Measurements from ENCODE around the gene METTL23.
A peak's percentile ranks its signal among the peaks of the same experiment; 100 is the strongest.

Gene METTL23

DNA sequence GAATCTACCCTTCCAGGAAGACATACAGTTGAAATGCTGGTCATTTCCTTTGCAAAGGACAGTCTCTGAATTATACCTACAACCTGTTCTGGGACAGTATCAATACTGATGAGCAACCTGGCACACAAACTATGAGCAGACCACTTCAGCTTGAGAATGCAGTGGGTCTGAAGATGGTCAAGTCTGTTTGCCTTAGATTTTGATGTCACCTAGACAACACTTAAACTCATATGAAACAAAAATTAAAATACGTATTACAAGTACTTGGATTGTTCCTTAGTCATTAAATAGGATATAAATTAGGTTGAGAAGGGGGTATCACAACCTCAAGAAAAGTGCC lies 6.9 kb downstream of the METTL23 start:
- Histone ChIP-seq H3K4me2 (ENCODE audit: low read depth, low read length, poor library complexity, severe bottlenecking) (peak overlapping the region; percentile 98), H3K36me3 (ENCODE audit: low read length) (peaks cover 49% of the 10 kb centered on the region), H3K9me3 (ENCODE audit: insufficient read depth, low read length) (no peaks in the 10 kb centered on the region), H4K20me1 (ENCODE audit: low read depth, low read length) (peaks cover 19% of the 10 kb centered on the region), H3K79me2 (ENCODE audit: insufficient read depth, low read length) (peaks cover 81% of the 10 kb centered on the region), H3K27me3 (ENCODE audit: low read length) (no peaks in the 10 kb centered on the region), H3K27ac (ENCODE audit: low read depth, low read length) (peak overlapping the region; percentile 94; the same call in 1 of the 2 replicates), H3K4me3 (ENCODE audit: insufficient read depth, low read length, poor library complexity, severe bottlenecking) (no peak overlapping the region), H2AFZ (ENCODE audit: low read depth, low read length, severe bottlenecking) (no peak overlapping the region), H3K9ac (ENCODE audit: low read length) (0 out of 2 replicates have a peak overlapping the region, but pooled peaks have one; percentile 100), H3F3A (ENCODE audit: insufficient read depth) (peaks cover 66% of the 10 kb centered on the region), H3K9me2 (replicated peaks; ENCODE audit: insufficient read depth, low read length) (no peaks in the 10 kb centered on the region)
- TF ChIP-seq, protein P1, sequence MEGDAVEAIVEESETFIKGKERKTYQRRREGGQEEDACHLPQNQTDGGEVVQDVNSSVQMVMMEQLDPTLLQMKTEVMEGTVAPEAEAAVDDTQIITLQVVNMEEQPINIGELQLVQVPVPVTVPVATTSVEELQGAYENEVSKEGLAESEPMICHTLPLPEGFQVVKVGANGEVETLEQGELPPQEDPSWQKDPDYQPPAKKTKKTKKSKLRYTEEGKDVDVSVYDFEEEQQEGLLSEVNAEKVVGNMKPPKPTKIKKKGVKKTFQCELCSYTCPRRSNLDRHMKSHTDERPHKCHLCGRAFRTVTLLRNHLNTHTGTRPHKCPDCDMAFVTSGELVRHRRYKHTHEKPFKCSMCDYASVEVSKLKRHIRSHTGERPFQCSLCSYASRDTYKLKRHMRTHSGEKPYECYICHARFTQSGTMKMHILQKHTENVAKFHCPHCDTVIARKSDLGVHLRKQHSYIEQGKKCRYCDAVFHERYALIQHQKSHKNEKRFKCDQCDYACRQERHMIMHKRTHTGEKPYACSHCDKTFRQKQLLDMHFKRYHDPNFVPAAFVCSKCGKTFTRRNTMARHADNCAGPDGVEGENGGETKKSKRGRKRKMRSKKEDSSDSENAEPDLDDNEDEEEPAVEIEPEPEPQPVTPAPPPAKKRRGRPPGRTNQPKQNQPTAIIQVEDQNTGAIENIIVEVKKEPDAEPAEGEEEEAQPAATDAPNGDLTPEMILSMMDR (IDR thresholded peaks at IDR 0.05; ENCODE audit: insufficient read depth, low read length, poor library complexity, severe bottlenecking), result no peak
- no peak for TF ChIP-seq EZH2phosphoT487 (conservative IDR thresholded peaks at IDR 0.05; ENCODE audit: low read length)

DNA sequence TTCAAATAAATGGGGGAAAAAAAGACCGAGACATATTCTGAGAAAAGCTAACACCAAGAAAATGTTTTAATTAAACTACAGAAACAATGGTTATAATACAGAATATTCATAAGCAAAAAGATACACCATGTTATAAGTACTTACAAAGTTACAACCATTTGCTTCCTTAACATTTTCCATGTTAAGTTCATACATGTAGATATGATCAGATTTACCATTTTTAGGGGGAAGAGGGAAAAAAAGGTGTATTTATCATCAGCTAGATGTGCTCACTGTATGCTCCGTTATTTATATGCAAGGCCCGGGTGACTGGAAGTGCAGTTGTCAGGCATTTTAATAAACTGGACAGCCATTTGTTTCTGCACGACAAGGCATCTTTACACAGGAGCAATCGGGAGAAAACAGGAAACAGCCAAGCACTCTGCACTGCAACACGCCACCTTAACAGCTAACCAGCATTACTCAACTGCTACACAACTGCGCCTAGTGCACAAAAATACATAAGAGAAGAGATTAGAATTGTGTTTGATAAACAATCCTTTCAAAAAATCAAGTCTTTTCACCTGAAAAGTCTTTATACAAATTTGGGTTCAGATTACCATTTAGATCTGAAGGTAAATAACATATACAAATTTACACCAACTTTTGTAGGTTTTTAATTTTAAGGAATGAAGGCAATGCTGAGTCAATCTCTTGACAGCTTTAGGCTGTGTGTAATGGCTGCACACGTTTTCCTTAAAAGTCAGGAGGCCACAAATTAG lies 7.6 kb downstream of the METTL23 start:
- H3F3A ChIP-seq (ENCODE audit: insufficient read depth), result peaks cover 65% of the 10 kb centered on the region
- H3K27ac ChIP-seq (ENCODE audit: low read depth, low read length), result peak overlapping the region; percentile 94
- H3K79me2 ChIP-seq (ENCODE audit: insufficient read depth, low read length), result peaks cover 83% of the 10 kb centered on the region
- H3K9ac ChIP-seq (ENCODE audit: low read length), result peak overlapping the region; percentile 100
- H3K4me3 ChIP-seq (ENCODE audit: insufficient read depth, low read length, poor library complexity, severe bottlenecking), result peak overlapping the region; percentile 99
- no peaks in the 10 kb centered on the region for H3K9me3 ChIP-seq (ENCODE audit: insufficient read depth, low read length)
- TF ChIP-seq EZH2phosphoT487 (conservative IDR thresholded peaks at IDR 0.05; ENCODE audit: low read length), result no peak
- TF ChIP-seq, protein P1 (IDR thresholded peaks at IDR 0.05; ENCODE audit: insufficient read depth, low read length, poor library complexity, severe bottlenecking), result no peak
- peak overlapping the region; percentile 98 for H3K4me2 ChIP-seq (ENCODE audit: low read depth, low read length, poor library complexity, severe bottlenecking)
- H3K36me3 ChIP-seq (ENCODE audit: low read length), result peaks cover 49% of the 10 kb centered on the region
- H2AFZ ChIP-seq (ENCODE audit: low read depth, low read length, severe bottlenecking), result no peak overlapping the region
- H3K9me2 ChIP-seq (replicated peaks; ENCODE audit: insufficient read depth, low read length), result no peaks in the 10 kb centered on the region
- H4K20me1 ChIP-seq (ENCODE audit: low read depth, low read length), result peaks cover 19% of the 10 kb centered on the region
- H3K27me3 ChIP-seq (ENCODE audit: low read length), result no peaks in the 10 kb centered on the region

DNA sequence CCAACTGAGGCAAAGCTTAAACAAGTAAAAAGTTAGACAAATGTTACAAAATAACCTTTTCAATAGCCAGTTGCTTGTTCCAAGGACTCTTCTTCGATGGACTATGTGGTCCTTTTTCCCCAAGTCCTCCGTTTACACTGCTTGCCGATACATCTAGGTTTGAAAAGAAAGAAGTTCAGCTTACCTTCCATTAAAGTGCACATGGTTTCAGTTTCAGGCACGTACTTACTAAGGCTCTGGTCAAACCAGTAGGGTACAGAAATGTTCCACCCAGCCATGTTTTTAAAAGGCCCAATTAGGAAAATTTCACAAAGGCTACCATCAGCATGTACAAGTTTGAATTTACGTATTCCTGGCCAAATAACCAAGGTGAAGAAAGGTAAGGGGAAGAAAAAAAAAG lies 8.4 kb downstream of the METTL23 start:
- Histone ChIP-seq H3K9ac (ENCODE audit: low read length) (peak overlapping the region; percentile 100), H3K79me2 (ENCODE audit: insufficient read depth, low read length) (peaks cover 79% of the 10 kb centered on the region), H2AFZ (ENCODE audit: low read depth, low read length, severe bottlenecking) (no peak overlapping the region), H3K4me2 (ENCODE audit: low read depth, low read length, poor library complexity, severe bottlenecking) (peak overlapping the region; percentile 98), H3K27ac (ENCODE audit: low read depth, low read length) (peak overlapping the region; percentile 94), H3K9me2 (replicated peaks; ENCODE audit: insufficient read depth, low read length) (no peaks in the 10 kb centered on the region), H3K27me3 (ENCODE audit: low read length) (no peaks in the 10 kb centered on the region), H3F3A (ENCODE audit: insufficient read depth) (peaks cover 59% of the 10 kb centered on the region), H3K4me3 (ENCODE audit: insufficient read depth, low read length, poor library complexity, severe bottlenecking) (peak overlapping the region; percentile 99), H3K36me3 (ENCODE audit: low read length) (peaks cover 45% of the 10 kb centered on the region), H3K9me3 (ENCODE audit: insufficient read depth, low read length) (no peaks in the 10 kb centered on the region), H4K20me1 (ENCODE audit: low read depth, low read length) (peaks cover 19% of the 10 kb centered on the region)
- TF ChIP-seq, protein P1 (IDR thresholded peaks at IDR 0.05; ENCODE audit: insufficient read depth, low read length, poor library complexity, severe bottlenecking), result no peak
- TF ChIP-seq EZH2phosphoT487 (conservative IDR thresholded peaks at IDR 0.05; ENCODE audit: low read length), result no peak
